Esophagus muscularis mucosa (tissue), 3 donors: ENCODE measurements around the gene BLACAT1.

Experiments used
- CTCF ChIP-seq, 3 experiments: fragments of 200-600 bp in 2 of 3; fragments of 450-650 bp in 1 of 3; sonication (generic) in 2 of 3; IDR thresholded peaks; one replicate each; pipeline ENCODE4 v1.5.1; 2017 to 2019; ENCODE audit warnings: antibody characterized with exemption in 3 of 3, mild to moderate bottlenecking in 2 of 3, moderate library complexity in 1 of 3
- POLR2AphosphoS5 ChIP-seq, 2 donors: sonication (generic); formaldehyde crosslinking; IDR thresholded peaks; one replicate each; pipeline ENCODE4 v1.6.1; 2017; ENCODE audit warnings: antibody characterized with exemption in 2 of 2

- TF ChIP-seq CTCF (IDR thresholded peaks at IDR 0.05) (no peak), POLR2AphosphoS5 (IDR thresholded peaks at IDR 0.05) (no peak)
Observed at GRCh38 chr1:205492774-205493173, 36.9 kb upstream of the BLACAT1 start.
